ENCODE data around the gene PORCN.

DNA sequence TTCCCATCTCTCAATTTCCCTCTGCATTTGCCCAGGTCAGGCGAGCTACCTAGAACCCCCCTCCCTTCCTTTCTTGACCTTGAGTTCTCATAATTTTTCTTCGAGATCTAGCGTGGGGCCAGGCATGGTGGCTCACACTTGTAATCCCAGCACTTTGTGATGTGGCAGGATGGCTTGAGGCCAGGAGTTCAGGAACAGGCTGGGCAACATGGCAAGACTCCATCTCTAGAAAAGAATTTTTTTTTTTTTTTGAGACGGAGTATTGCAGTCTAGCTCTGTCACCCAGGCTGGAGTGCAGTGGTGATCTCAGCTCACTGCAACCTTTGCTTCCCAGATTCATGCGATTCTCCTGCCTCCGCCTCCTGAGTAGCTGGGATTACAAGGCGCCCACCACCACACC, 4.5 kb upstream of the PORCN start:
- TF ChIP-seq, protein P1, sequence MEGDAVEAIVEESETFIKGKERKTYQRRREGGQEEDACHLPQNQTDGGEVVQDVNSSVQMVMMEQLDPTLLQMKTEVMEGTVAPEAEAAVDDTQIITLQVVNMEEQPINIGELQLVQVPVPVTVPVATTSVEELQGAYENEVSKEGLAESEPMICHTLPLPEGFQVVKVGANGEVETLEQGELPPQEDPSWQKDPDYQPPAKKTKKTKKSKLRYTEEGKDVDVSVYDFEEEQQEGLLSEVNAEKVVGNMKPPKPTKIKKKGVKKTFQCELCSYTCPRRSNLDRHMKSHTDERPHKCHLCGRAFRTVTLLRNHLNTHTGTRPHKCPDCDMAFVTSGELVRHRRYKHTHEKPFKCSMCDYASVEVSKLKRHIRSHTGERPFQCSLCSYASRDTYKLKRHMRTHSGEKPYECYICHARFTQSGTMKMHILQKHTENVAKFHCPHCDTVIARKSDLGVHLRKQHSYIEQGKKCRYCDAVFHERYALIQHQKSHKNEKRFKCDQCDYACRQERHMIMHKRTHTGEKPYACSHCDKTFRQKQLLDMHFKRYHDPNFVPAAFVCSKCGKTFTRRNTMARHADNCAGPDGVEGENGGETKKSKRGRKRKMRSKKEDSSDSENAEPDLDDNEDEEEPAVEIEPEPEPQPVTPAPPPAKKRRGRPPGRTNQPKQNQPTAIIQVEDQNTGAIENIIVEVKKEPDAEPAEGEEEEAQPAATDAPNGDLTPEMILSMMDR (IDR thresholded peaks at IDR 0.05; ENCODE audit: extremely low read depth in 1 of 2, insufficient read depth in 1 of 2, low read depth in 1 of 2, low read length in 2 of 2): no peak
- TF ChIP-seq POLR2AphosphoS5 (IDR thresholded peaks at IDR 0.05; ENCODE audit: insufficient read depth, low read depth, low read length) (no peak), JUN (IDR thresholded peaks at IDR 0.05; ENCODE audit: borderline replicate concordance, insufficient read depth, insufficient read length, low read depth) (no peak), POLR2A (IDR thresholded peaks at IDR 0.05; ENCODE audit: low read depth, low read length) (no peak), EZH2 (IDR thresholded peaks at IDR 0.05; ENCODE audit: borderline replicate concordance, low read depth, low read length, severe bottlenecking) (no peak), FOS (IDR thresholded peaks at IDR 0.05; ENCODE audit: borderline replicate concordance, insufficient read depth, low read length) (no peak)
- TF ChIP-seq, protein P2, sequence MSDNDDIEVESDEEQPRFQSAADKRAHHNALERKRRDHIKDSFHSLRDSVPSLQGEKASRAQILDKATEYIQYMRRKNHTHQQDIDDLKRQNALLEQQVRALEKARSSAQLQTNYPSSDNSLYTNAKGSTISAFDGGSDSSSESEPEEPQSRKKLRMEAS (IDR thresholded peaks at IDR 0.05; ENCODE audit: insufficient read depth, insufficient read length): no peak
